Measurements from ENCODE around the gene RRP36. TPM values are rescaled to one million over a fixed set of nuclear protein-coding genes. Genes with fewer than 3 reads are reported as not detected.

RRP36 gene
- total and polyA plus RNA-seq, 9 of the 15 experiments (the other 6 are each of a cell fraction or from before 2014, with no cell fraction given) = 27.6 to 150 (median 114) TPM

GRCh38 chr6:43047998-43048397 is 26.6 kb downstream of the RRP36 start (continued):
- no peak for TF ChIP-seq NR3C1 (CRISPR knock-in tag; IDR thresholded peaks at IDR 0.05)
- no peak for TF ChIP-seq NFYB (IDR thresholded peaks at IDR 0.05; ENCODE audit: extremely low read depth, insufficient read length)
- no peak for TF ChIP-seq CREB1 (IDR thresholded peaks at IDR 0.05)
- no peak for TF ChIP-seq CREB1 (CRISPR knock-in tag; IDR thresholded peaks at IDR 0.05)

- no peak overlapping the region for H2AFZ ChIP-seq (ENCODE audit: low read depth, low read length)
- ChIA-PET CTCF (ENCODE audit: low intra/inter-chr PET ratio) (no interaction called here), POLR2A (interaction anchor here (0.6 to 2.4 kb wide), 8 partner anchors 8 to 1199 kb away, joined by 3 to 10 read pairs (median 4); partner anchors contain the start of gene RPL7L1)
- H3K9me1 ChIP-seq (ENCODE audit: control insufficient read depth, insufficient read depth, low read length) = peaks cover 9% of the 10 kb centered on the region
- in situ Hi-C loops (cut with MboI) = no loop called here
- H3K27me3 ChIP-seq (ENCODE audit: control insufficient read depth in 2 of 2, insufficient read depth in 2 of 2, low read length in 2 of 2) = no peaks in the 10 kb centered on the region
- no TSS peak for BruUV-seq (replicated peaks)
- peaks cover 24% of the 10 kb centered on the region for H3K79me2 ChIP-seq (ENCODE audit: control insufficient read depth, insufficient read depth, low read length)
- H3K4me1 ChIP-seq (replicated peaks in 1 of 2; ENCODE audit: control insufficient read depth in 2 of 2, insufficient read depth in 2 of 2, low read length in 2 of 2) = peaks cover 19 to 29% of the 10 kb centered on the region in 2 experiments
- H3K9ac ChIP-seq (ENCODE audit: insufficient read depth in 1 of 2, low read depth in 2 of 2, low read length in 2 of 2) = peak overlapping the region in 1 of 2 experiments; percentile 81; a peak in 3 of 4 replicates
- ATAC-seq = no peak
- no peak overlapping the region for H3K4me2 ChIP-seq (ENCODE audit: insufficient read depth, low read length)
- intact Hi-C loops (cut with micrococcal nuclease) = no loop called here
- no peak for FAIRE-seq
- WGBS (ENCODE audit: insufficient coverage, low coverage, missing lambda C conversion rate) = 88% methylated on average over 17 of the region's 17 CpGs
- no peak overlapping the region for H3K4me3 ChIP-seq
- TF ChIP-seq POLR2G (IDR thresholded peaks at IDR 0.05; ENCODE audit: low read depth, low read length) (peak; percentile 50), RBFOX2 (IDR thresholded peaks at IDR 0.05; ENCODE audit: low read depth, low read length) (peak; percentile 42; the same call in 1 of the 2 replicates), KAT7 (CRISPR knock-in tag; IDR thresholded peaks at IDR 0.05; ENCODE audit: borderline replicate concordance) (no peak), ETV6 (IDR thresholded peaks at IDR 0.05; ENCODE audit: borderline replicate concordance in 1 of 2, low read depth in 2 of 2, low read length in 1 of 2) (no peak), ETV6 (CRISPR knock-in tag; IDR thresholded peaks at IDR 0.05; ENCODE audit: borderline replicate concordance) (no peak), GABPA (tag; conservative IDR thresholded peaks at IDR 0.05; ENCODE audit: low read depth) (no peak), MCM5 (IDR thresholded peaks at IDR 0.05; ENCODE audit: low read depth) (no peak), DACH1 (IDR thresholded peaks at IDR 0.05; ENCODE audit: partially characterized antibody) (no peak), ZNF347 (CRISPR knock-in tag; IDR thresholded peaks at IDR 0.05; ENCODE audit: low read depth) (no peak), YY1 (IDR thresholded peaks at IDR 0.05; ENCODE audit: borderline replicate concordance in 1 of 3, control insufficient read depth in 1 of 3, extremely low read depth in 1 of 3, insufficient read depth in 3 of 3, insufficient read length in 1 of 3, insufficient replicate concordance in 2 of 3, low read depth in 1 of 3, low read length in 2 of 3) (no peak), ARID2 (IDR thresholded peaks at IDR 0.05) (no peak), POLR2H (tag; IDR thresholded peaks at IDR 0.05; ENCODE audit: low read depth) (no peak), HBP1 (CRISPR knock-in tag; IDR thresholded peaks at IDR 0.05) (no peak), ZNF280B (CRISPR knock-in tag; IDR thresholded peaks at IDR 0.05) (no peak), ARNT (IDR thresholded peaks at IDR 0.05) (no peak)
- H3K36me3 ChIP-seq (ENCODE audit: control insufficient read depth, insufficient read depth, low read length) = peaks cover 67% of the 10 kb centered on the region
- H4K20me1 ChIP-seq (replicated peaks; ENCODE audit: control insufficient read depth, insufficient read depth, low read length) = no peaks in the 10 kb centered on the region
- DNase-seq (ENCODE audit: extremely low read depth in 1 of 4, low spot score in 3 of 4) = no peak
- H3K9me3 ChIP-seq (replicated peaks; ENCODE audit: control insufficient read depth, insufficient read depth, low read depth, low read length) = no peaks in the 10 kb centered on the region
- no peak overlapping the region for H3K27ac ChIP-seq (ENCODE audit: extremely low read depth, low read depth, low read length)
These were observed 29.6 kb downstream of the RRP36 start for GRCh38 chr6:43050981-43051380.

All from K562 (cell line).